Stimulated activated CD4-positive, alpha-beta T cell treated with anti-CD3 and anti-CD28 coated beads, Interleukin-1b, Interleukin-23, amount 100 ng/mL, for 1 hour (primary cell): Measurements from ENCODE around the gene RASSF5.
A peak's percentile ranks its signal among the peaks of the same experiment; 100 is the strongest.
"Not testable (repeated sequence)": the region's sequence is repeated elsewhere in the genome, so short reads cannot be mapped to it uniquely, and the experiment has no call there.

ENCODE experiments used
- DNase-seq, 2 donors: peaks; one replicate each; pipeline ENCODE4 v3.0.0-alpha.2; 2020; ENCODE audit warnings: low read depth in 2 of 2

RASSF5 gene

DNA sequence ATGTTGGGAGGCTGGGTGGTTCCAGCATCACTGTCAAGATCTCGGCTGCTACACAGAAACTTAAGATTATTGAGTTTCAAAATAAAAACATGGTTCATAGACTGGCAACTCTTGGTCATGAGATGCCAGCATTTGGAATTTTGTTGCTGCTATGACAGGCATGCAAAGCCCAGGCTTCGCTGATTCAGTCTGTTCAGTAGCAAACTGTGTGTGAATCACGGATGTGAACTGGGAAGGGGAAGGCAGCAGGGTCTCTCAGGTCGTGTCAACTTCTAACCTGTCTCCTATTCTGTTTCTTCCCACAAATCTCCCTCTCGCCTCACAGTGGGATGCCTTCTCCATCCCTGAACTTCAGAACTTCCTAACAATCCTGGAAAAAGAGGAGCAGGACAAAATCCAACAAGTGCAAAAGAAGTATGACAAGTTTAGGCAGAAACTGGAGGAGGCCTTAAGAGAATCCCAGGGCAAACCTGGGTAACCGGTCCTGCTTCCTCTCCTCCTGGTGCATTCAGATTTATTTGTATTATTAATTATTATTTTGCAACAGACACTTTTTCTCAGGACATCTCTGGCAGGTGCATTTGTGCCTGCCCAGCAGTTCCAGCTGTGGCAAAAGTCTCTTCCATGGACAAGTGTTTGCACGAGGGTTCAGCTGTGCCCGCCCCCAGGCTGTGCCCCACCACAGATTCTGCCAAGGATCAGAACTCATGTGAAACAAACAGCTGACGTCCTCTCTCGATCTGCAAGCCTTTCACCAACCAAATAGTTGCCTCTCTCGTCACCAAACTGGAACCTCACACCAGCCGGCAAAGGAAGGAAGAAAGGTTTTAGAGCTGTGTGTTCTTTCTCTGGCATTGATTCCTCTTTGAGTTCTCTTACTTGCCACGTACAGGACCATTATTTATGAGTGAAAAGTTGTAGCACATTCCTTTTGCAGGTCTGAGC lies 79.4 kb downstream of the RASSF5 start:
- DNase-seq: no peak

- no peak for DNase-seq
Measured at GRCh38 chr1:206587904-206588303, 80.6 kb downstream of the RASSF5 start.

GRCh38 chr1:206588492-206588891 lies 81.2 kb downstream of the RASSF5 start:
- DNase-seq: no peak

- no peak for DNase-seq
Measured at GRCh38 chr1:206589206-206589605, 81.9 kb downstream of the RASSF5 start.

DNA sequence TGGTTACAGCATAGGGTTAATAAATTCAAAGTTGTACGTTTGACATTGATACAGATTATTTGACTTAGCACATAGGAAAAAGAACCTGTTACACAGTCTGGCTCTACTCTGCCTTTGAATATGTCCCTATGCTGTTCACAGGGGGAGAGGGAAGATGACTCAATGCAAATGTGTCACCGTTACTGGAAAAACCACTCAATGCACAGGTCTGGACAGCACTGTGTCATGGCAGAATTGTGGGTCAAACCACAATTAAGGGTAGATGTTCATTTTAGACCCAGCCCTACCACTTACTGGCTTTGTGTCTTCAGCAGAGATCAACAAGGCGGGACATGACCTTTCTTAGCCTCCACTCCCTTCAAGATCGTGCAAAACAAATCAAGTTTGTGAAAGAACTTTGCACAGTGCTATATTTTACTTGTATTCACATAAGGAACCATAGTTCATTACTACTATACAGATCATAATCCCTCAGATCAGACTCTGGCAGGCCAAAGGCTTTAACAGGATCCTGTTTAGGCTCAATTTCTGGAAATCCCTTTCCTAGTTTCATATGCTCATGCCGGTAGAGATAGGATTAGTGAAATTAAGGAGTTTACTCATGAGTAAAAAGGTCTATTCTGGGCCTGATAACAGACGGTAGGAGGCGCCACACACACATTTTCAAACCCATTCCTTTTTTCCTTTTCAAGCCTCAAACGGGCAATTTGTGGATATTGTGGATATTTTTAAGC lies 82.9 kb downstream of the RASSF5 start:
- DNase-seq: peak in 1 of 2 donors; percentile 43

GRCh38 chr1:206591226-206591625 lies 83.9 kb downstream of the RASSF5 start:
- DNase-seq: no peak

GRCh38 chr1:206591696-206592095 lies 84.4 kb downstream of the RASSF5 start:
- DNase-seq: no peak

DNA sequence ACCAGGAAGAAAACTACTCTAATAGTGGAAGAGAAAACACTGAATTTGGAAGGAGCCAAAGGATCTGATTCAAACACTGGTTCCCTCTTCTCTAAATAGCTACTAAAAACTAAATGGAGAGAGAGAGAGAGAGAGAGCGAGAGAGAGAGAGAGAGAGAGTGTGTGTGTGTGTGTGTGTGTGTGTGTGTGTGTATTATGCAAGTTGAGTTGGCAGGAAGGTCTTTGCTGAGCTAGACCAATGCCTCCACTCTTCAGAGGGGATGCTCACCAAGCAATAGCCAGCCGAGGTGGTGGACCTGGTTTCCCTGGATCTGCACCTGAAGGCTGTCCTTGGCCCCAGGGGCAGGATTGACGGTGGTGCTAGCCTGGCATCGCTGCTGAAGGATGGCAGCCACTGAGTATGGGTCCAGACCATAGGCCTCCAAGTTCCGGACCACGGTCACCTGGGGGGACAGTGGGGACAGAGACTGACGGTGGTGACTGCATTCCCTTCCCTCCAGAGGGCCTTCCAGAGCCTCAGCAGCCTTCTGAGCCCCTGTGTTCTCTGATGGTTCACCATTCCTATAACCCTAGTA lies 86.1 kb downstream of the RASSF5 start:
- DNase-seq: no peak

DNA sequence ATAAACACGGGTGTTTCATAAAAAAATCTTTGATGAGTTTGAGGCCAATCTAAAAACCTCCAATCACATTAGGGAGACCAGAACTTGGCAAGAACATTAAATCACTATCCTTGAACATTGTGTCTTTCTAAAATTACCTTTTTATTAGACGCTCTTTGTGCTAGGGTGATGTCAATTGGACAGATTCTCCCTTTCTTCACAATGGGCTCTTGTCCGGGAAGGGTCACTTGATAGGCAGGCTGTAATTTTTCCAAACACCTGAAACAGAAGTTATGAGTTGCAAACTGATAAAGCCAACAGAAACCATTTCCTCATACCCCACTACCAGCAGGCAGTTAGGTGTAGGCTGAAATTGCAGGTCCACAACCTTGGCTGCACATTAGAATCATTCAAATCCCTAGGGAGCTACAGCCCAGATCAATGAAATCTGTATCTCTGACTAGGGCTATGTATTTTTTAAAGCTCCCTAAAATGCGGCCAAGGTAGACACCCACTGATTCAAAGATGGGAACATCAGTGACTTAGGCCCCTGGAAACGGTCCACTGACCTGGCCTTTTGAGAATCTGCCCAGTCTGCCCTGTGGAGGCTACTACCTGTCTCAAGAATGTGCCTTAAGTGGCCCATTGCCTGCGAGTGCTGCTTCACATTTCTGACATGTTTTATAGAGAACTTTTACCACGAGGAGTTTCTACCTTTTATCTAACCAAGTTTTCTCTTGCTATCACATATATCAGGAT lies 88.4 kb downstream of the RASSF5 start:
- DNase-seq: no peak

DNA sequence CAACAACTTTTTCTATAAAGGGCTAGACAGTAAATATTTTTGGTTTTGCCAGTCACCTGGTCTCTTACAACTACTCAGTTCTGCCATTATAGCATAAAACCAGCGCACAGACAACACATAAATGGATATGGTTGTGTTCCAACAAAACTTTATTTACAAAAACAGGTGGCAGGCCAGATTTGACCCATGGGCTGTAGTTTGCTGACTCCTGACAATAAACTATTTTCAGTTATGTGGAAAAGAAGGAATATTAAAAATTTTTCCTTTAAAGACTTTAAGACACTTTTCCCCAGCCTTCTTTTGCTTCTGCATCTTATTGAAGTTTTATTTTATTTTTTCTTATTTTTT lies 89.0 kb downstream of the RASSF5 start:
- DNase-seq: no peak

DNA sequence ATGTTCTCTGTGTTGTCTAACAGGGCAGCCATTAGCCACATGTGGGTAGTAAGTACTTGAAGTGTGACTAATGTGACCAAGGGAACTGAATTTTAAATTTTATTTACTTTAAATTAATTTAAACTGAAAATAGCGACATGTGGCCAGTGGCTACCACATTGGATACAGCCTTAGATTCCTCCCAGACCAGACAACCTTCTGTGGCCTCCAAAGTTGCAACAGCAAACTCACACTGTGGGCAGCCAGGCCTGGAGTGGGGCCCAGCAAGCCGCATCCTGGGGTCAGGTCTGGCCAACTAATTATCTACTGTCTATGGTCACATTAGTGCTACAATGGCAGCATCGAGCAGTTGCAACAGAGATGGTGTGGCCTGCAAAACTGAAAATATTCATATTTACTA lies 93.2 kb downstream of the RASSF5 start:
- DNase-seq: no peak

GRCh38 chr1:206604861-206605260 lies 97.5 kb downstream of the RASSF5 start:
- DNase-seq: no peak

DNA sequence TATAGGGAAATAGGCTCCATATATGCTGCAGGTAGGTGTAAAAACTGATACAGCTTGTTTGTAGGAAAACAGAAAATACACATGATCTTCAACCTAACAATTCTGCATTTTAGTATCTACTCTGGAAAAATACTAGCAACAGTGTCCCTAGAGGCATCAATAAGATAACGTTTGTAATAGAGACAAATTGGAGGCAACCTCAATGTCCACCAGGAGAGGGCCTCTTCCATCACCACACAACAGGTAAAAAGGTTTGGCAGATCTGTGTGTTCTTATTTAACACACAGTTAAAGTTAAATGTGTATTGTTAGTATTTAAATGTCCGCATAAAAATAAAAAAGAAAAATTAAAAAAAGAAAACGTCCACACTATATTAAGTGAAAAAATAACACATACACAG lies 99.5 kb downstream of the RASSF5 start:
- no peak for DNase-seq

DNA sequence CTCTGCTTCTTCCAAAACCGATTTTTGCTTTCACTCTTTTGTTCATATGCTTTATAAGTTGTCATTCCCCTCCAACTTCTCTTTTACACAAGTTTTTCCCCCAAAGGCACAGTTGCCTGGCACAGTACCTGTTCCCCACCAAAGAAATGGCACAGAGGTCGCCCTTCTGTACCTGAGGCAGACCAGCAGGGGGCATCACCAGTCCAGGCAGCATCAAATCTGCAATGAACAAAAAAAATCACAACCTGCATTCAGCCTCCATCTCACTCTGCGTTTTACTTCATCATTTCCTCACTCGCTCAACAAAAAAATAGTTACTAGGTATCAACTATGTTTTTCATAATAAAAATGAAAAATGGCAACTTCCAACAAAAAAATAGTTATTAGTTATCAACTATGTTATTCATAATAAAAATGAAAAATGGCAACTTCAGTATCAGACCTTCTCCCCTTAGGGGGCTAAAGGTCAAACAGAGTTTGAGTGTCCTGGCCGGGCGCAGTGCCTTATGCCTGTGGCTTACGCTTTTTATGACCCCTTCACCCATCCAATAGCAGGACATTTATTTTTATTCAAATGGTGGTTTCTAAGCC lies 100.9 kb downstream of the RASSF5 start:
- peak in 1 of 2 donors; percentile 33 for DNase-seq

GRCh38 chr1:206609229-206609991 lies 102.1 kb downstream of the RASSF5 start:
- DNase-seq: no peak

- DNase-seq: peak; percentile 87 to 93
Measured at GRCh38 chr1:206612129-206612876, 105.0 kb downstream of the RASSF5 start, which contains the start of gene EIF2D. Gene EIF2D, minus strand, starts transcription at chr1:206612465. Its CDS starts 123 bp downstream, at chr1:206612342.

DNA sequence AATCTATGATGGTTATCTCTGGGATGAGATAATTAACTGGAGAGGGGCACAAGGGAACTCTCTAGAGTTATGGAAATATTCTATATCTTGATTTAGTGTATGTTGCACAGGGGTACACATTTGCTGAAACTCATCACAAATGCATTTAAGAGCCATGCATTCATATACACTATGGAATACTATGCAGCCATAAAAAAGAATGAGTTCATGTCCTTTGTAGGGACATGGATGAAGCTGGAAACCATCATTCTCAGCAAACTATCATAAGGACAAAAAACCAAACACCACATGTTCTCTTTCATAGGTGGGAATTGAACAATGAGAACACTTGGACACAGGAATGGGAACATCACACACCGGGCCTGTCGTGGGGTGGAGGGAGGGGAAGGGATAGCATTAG lies 119.1 kb downstream of the RASSF5 start:
- DNase-seq: not testable (repeated sequence)

DNA sequence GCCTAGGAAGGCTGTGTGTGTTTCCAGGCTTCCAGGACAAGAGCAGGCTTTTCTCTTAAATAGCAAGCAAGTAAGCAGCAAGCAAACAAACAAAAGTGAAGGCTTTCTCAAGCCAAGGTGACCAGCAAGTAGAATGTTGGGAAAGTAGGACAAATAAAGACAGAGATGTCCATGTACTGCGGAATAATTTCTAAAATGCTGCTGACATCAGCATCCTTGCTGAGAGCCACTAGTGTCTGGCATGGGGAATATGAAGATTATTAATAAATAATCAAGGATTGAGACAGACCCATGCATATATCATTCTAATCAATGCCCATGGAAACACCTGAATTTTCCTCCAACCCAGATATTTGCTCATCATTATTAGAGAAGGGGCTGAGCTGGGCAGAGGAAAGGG lies 121.6 kb downstream of the RASSF5 start:
- DNase-seq: no peak

DNA sequence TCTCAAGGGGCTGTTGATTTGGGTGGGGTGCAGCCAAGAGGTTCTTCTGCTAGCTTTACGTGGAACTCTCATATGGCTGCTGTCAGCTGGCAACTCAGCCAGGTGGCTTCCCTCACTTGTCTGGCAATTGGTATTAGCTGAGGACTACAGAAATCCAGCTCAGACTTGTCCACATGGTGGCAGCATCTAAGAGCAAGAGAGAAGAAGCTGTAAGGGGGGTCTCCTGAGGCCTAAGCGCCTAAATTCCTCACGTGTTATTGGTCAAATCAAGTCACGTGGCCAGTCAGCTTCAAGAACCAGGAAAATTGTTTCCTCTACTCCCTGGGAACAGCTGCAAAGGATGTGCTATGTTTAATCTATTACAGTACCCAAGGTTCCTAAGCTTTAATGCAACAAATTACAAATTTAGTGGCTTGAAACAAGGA lies 123.8 kb downstream of the RASSF5 start:
- no peak for DNase-seq

- no peak for DNase-seq
Measured at GRCh38 chr1:206633708-206634121, 126.4 kb downstream of the RASSF5 start.
